GM18502 (cell line): ENCODE results near the gene KIAA1671.

Experiments used
- ATAC-seq: cut with Tn5 transposase; IDR thresholded peaks from one replicate; pipeline ENCODE4 v1.9.1; 2021; ENCODE audit warnings: mild to moderate bottlenecking; ENCODE audit not compliant: unreplicated experiment, poor library complexity

The KIAA1671 gene

GRCh38 chr22:24977370-24978221, 25.1 kb downstream of the KIAA1671 start:
- ATAC-seq = no peak

- ATAC-seq = no peak
These were observed 25.8 kb downstream of the KIAA1671 start for GRCh38 chr22:24978308-24978707.

GRCh38 chr22:24981066-24981465, 28.6 kb downstream of the KIAA1671 start:
- ATAC-seq = no peak

DNA sequence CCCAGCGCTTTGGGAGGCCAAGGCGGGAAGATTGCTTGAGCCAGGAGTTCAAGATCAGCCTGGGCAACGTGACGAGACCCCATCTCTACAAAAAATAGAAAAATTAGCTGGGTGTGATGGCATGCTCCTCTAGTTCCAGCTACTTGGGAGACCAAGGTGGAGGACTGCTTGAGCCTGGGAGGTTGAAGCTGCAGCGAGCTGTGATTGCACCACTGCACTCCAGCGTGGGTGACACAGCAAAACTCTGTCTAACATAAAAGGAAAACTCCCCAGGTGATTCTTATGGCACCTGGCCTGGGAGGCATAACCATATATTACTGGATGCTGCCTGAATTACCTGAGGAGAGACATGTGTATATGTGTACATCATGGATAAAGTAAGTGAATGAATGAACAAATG, 29.1 kb downstream of the KIAA1671 start:
- ATAC-seq = no peak

DNA sequence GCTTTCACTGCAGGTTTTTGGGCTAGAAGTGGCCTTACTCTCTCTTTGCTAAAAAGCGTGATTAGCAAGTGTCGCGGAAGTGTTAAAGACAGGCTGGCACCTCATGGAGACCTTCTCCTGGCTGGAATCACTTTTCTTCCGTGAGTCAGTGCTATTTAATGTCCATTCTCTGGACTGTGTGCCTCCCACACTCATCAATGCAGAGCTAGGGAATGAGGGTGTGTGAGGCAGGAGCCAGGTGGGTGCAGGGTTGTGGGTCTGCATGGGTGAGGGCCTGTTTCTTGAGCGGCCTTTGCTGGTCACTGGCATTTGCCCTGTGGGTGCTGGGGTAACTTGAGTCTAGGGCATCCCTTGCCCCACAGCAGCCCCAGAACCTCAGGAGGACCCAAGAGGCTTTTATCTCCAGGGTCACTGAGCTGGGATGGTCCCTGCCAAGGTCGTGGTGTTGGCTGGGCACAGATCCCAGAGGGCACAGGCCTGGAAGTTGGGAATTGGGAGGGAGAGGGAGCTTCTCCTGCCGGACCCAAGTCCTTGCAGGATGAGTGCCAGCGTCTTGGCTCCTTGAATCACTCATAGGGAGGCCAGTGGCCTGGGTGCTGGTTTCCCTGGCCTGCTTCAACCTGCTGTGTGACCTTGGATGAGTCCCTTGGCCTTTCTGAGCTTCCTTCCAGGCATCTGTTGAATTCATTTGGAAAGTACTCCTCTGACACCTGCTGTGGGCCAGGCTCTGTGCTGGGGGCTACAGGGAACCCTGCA, 30.0 kb downstream of the KIAA1671 start:
- no peak for ATAC-seq

DNA sequence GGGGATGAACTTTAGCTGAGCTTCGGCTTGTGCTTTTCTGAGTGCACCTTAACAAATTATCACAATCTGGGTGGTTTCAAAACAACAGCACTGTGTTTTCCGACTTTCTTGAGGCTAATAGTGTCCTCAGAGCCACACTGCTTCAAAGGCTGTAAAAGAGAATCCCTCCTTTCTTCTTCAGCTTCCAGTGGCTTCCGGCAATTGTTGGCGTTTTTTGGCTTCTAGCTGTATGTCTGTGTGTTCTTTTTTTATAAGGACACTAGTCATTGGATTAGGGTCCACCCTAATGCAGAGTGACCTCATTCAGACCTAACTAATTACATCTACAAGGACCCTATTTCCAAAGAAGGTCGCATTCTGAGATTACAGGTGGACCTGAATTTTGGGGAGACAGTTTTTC, 30.6 kb downstream of the KIAA1671 start:
- ATAC-seq = no peak

- no peak for ATAC-seq
These were observed 31.6 kb downstream of the KIAA1671 start for GRCh38 chr22:24984122-24984521.

DNA sequence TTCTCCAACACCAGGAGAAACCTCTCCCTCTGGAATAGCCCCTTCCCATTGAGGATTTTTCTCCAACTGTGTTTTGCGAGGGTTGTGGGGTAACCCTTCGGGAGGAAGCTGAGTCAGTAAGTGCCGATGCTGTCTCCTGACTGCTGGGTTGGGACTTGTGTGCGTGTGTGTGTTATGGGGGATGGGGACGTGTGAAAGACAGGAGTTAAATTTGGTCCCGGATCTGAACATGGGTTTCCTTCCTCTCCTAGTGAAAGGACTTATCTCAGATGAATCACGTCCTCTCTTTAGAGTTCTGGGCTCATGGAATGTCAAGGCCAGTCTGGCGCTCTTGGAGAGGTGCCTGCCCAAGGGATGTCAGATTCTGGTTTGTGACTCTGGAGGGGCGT, 33.3 kb downstream of the KIAA1671 start:
- no peak for ATAC-seq

DNA sequence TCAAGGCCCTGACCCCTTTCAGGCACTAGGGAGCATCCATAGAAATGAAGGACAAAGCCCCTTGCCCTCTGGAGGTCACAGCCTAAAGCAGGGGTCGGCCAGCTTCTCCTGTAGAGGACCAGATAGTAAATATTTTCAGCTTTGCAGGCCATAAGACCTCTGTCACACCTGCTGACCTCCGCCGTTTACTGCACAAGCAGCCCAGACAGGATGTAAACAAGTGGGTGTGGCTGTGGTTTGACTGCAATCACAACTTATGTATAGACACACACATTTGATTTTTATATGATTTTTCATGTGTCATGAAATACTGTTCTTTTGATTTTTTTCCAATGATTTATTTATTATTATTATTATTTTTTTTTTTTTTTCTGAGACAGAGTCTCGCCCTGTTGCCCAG, 34.3 kb downstream of the KIAA1671 start:
- no peak for ATAC-seq

- no peak for ATAC-seq
These were observed 36.6 kb downstream of the KIAA1671 start for GRCh38 chr22:24989135-24989534.

GRCh38 chr22:24989541-24989951, 37.0 kb downstream of the KIAA1671 start:
- ATAC-seq = no peak

GRCh38 chr22:24990344-24990905, 37.9 kb downstream of the KIAA1671 start:
- no peak for ATAC-seq

DNA sequence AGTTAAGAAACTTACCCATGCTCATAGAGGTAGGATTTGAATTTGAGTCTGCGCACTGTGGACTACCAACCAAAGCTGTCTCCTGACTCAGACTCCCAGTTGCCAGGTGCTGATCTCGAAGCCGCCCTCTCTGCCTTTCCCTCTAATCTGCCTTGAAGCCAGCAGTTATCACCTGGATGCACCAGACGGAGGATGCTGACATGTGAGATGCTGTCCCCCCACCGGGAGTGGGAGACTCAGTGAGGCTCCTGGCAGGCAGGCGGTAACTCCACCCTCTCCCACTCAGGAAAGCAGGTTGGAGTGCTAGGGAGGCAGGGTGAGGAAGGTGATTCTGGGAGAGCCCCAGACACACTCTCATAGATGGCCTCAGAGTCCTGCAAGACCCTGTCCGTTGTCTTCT, 40.4 kb downstream of the KIAA1671 start:
- no peak for ATAC-seq

DNA sequence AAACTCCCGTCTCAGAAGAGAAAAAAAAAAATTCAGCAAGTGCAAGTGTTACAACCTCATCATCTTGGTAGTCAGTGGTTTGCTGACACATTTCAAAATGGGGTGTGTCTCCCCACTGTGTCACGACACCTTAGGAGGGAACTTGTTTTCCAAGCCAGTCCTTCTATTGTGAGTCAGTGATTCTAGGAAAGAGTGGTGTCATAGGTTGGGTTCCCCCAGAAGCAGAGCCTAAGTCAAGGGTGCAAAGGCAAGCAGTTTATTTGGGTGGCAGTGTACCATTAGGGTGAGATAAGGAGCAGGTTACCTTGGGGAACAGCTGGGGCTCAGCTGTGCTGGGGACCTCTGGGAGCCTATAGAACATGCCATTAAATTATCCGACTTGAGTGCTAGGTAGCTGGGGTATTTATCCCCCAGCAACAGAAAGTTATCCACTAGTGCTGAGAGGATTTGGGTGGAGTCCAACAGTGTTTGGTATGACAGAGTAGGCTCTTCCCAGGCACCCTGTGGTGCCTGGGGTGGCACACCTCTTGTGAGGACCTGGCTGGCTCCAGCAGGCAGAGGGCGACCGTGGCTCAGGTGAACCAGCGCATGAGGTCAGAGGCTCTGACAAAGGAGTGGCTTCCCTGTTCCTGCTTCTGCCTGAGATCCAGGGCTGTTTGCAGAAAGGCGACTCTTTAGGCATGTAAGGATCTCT, 41.7 kb downstream of the KIAA1671 start:
- ATAC-seq = no peak

GRCh38 chr22:24995649-24996180, 43.2 kb downstream of the KIAA1671 start:
- ATAC-seq = no peak

DNA sequence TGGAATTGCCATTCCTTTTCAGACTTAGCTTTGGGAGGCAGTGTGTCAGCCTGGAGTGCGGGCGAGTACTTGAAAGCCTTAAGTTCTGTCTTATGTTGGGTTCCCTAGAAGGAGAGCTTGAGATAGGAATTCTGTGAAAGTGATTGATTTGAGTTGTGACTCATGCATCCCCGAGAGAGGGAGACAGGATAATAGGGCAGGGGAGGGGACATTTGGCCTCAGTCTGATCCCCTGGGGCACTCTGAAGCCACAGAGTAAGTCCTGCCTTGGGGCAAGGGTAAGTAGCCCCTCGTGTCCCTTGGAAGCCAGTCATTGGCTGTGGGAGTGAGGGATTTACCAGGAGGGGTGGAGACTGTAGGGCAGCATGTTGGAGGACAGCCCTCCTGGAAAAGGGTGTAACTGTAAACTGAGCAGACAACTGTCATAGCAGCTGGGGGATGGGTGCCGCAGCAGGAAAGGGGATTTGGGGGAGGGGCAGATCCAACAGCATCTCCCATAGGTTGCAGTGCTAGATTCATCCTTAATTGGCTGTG, 44.0 kb downstream of the KIAA1671 start:
- ATAC-seq = no peak

DNA sequence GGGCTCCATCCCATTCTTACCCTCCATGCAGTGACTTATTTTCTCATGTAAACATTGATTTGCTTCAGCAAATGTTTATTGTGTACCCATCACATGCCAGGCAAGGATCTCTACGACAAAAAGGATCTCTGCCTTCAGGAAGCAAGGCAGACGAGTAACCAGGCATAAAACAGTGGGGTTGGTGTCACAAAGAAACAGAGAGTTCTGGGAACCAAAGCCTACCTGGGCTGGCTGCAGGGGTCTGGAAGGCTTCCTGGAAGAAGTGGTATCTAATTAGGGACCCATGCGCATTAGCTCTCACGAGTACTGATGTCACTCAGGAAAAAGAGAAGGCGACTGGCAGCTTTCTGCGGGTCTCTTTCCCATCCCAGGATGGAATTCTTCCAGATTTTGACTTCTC, 44.5 kb downstream of the KIAA1671 start:
- ATAC-seq = no peak

- ATAC-seq = no peak
These were observed 48.2 kb downstream of the KIAA1671 start for GRCh38 chr22:25000686-25001085.

GRCh38 chr22:25002241-25002985, 49.9 kb downstream of the KIAA1671 start:
- ATAC-seq = no peak

DNA sequence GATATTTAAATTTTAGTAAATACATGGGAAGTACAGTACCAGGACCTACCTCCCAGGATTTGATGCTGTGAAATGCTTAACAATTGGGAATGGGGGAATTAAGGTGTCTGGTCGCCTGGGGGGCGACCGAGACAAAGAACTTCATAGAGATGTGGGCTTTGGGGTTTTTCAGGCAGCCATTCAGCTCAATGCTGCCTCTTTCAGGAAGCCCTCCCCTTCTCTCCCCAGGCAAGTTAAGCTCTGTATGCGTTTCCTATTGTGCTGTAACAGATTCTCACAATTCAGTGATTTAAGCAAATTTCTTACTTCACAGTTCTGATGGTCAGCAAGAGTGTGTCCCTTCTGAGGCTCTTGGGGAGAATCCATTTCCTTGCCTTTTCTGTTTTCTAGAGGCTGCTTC, 53.8 kb downstream of the KIAA1671 start:
- ATAC-seq = no peak
